ENCODE results near the gene PPFIA2.
"Not testable (repeated sequence)": the region's sequence is repeated elsewhere in the genome, so short reads cannot be mapped to it uniquely, and the experiment has no call there.

Gene PPFIA2

GRCh38 chr12:81255456-81255855 is 503.7 kb downstream of the PPFIA2 start:
- DNase-seq: no peak

GRCh38 chr12:81253360-81253759 is 505.8 kb downstream of the PPFIA2 start:
- DNase-seq: no peak

GRCh38 chr12:81252228-81252627 is 506.9 kb downstream of the PPFIA2 start:
- no peak for DNase-seq

- no peak for DNase-seq
These were observed 509.2 kb downstream of the PPFIA2 start for GRCh38 chr12:81249976-81250375.

- no peak for DNase-seq
These were observed 513.1 kb downstream of the PPFIA2 start for GRCh38 chr12:81245907-81246570.

- no peak for DNase-seq
These were observed 513.7 kb downstream of the PPFIA2 start for GRCh38 chr12:81245458-81245857.

GRCh38 chr12:81231574-81232368 is 527.4 kb downstream of the PPFIA2 start:
- DNase-seq: no peak

- no peak for DNase-seq
These were observed 529.4 kb downstream of the PPFIA2 start for GRCh38 chr12:81229759-81230158.

- DNase-seq: no peak
These were observed 534.5 kb downstream of the PPFIA2 start for GRCh38 chr12:81224626-81225025.

- DNase-seq: no peak
These were observed 536.1 kb downstream of the PPFIA2 start for GRCh38 chr12:81222846-81223592.

- DNase-seq: no peak
These were observed 537.5 kb downstream of the PPFIA2 start for GRCh38 chr12:81221681-81222080.

GRCh38 chr12:81216739-81217138 is 542.4 kb downstream of the PPFIA2 start:
- no peak for DNase-seq

GRCh38 chr12:81212996-81213696 is 546.0 kb downstream of the PPFIA2 start:
- DNase-seq: no peak

GRCh38 chr12:81211306-81211705 is 547.8 kb downstream of the PPFIA2 start:
- no peak for DNase-seq

- DNase-seq: not testable (repeated sequence)
These were observed 549.4 kb downstream of the PPFIA2 start for GRCh38 chr12:81209772-81210225.

- DNase-seq: no peak
These were observed 550.1 kb downstream of the PPFIA2 start for GRCh38 chr12:81209012-81209411.

- no peak for DNase-seq
These were observed 550.8 kb downstream of the PPFIA2 start for GRCh38 chr12:81208187-81208911.

Measured in GDM1 (cell line).